MCF 10A (cell line): ENCODE results near the gene CEP128. TPM values are rescaled to one million over a fixed set of nuclear protein-coding genes. Genes with fewer than 3 reads are reported as not detected.

ENCODE experiments used
- BruUV-seq: library from RNA; stranded (reverse); fragments of 400-500 nt; replicated peaks from 2 replicates; lab custom pipeline; 2021; lab: Mats Ljungman, UMichigan
- CTCF ChIA-PET: fragments of 300-600 bp; sonication (Branson Sonifier 250); formaldehyde crosslinking; extraction: SDS; loops from one replicate; lab custom pipeline; 2021; ENCODE audit warnings: antibody characterized with exemption, inconsistent platforms; lab: Yijun Ruan, JAX
- POLR2A ChIA-PET: fragments of 300-600, 350-650 bp; sonication (Branson Sonifier 250); formaldehyde crosslinking; extraction: SDS; loops from one replicate; lab custom pipeline; 2020; ENCODE audit warnings: antibody characterized with exemption, inconsistent platforms; lab: Yijun Ruan, JAX
- DNase-seq: peaks from one replicate; pipeline ENCODE4 v3.0.0-alpha.2; 2018; ENCODE audit not compliant: unreplicated experiment
- H3K27ac Mint-ChIP-seq: one replicate; pipeline ENCODE4 v1.8.0; 2022; ENCODE audit warnings: mild to moderate bottlenecking, low read depth, mixed read lengths; ENCODE audit not compliant: unreplicated experiment
- H3K27me3 Mint-ChIP-seq: one replicate; pipeline ENCODE4 v1.8.0; 2022; ENCODE audit warnings: mixed read lengths; ENCODE audit not compliant: insufficient read depth, unreplicated experiment
- H3K36me3 Mint-ChIP-seq: one replicate; pipeline ENCODE4 v1.8.0; 2022; ENCODE audit warnings: mild to moderate bottlenecking, moderate library complexity, mixed read lengths; ENCODE audit not compliant: insufficient read depth, unreplicated experiment
- H3K4me1 Mint-ChIP-seq: one replicate; pipeline ENCODE4 v1.8.0; 2022; ENCODE audit warnings: mixed read lengths; ENCODE audit not compliant: insufficient read depth, unreplicated experiment
- H3K4me3 Mint-ChIP-seq: one replicate; pipeline ENCODE4 v1.8.0; 2022; ENCODE audit warnings: mild to moderate bottlenecking, moderate library complexity, mixed read lengths; ENCODE audit not compliant: unreplicated experiment
- H3K9me3 Mint-ChIP-seq: one replicate; pipeline ENCODE4 v1.8.0; 2022; ENCODE audit warnings: mixed read lengths; ENCODE audit not compliant: unreplicated experiment
- intact Hi-C: fragments of 100-400 bp; cut with micrococcal nuclease; formaldehyde crosslinking; loops from 2 replicates; pipeline ENCODE4 v1.14.1; 2022
- total RNA-seq: library from RNA; stranded (reverse); gene quantifications from 2 replicates; pipeline ENCODE4 v1.2.3, GENCODE V29; 2022
- TF ChIP-seq, protein P1 (sequence below): fragments of 200-600 bp; IDR thresholded peaks from one replicate; pipeline ENCODE4 v1.8.0; 2022; ENCODE audit warnings: antibody characterized with exemption, mild to moderate bottlenecking; ENCODE audit not compliant: unreplicated experiment

CEP128 gene
- total RNA-seq, 1 experiment from 2014 or later: 12.5 TPM

DNA sequence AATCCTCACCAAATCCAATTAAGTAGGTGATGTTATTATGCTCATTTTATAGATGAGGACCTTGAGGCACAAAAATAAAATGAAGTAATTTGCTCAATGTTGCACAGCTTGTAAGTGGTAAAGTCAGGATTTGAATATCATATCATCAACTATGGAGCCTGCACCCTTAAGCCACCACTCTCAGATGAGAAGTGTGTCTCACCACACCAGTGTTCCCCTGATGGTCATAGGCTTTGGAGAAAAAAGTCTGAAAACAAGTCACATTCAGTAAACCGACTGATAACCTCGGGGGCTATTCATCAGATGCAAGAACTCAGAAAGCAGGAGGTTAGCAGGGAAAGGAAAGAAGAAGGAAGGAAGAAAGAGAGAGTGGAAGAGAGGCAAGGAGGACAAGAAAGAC is 16.7 kb upstream of the CEP128 start:
- Mint-ChIP-seq H3K27ac (no peak overlapping the region), H3K27me3 (peaks cover 44% of the 10 kb centered on the region), H3K9me3 (no peaks in the 10 kb centered on the region), H3K36me3 (no peaks in the 10 kb centered on the region), H3K4me3 (no peak overlapping the region), H3K4me1 (no peaks in the 10 kb centered on the region)
- ChIA-PET POLR2A (no interaction called here), CTCF (interaction anchor here (0.6 to 9.6 kb wide), 6 partner anchors 14 to 1998 kb away, joined by 3 to 140 read pairs (median 4); no protein-coding TSS in a partner anchor)
- TF ChIP-seq, protein P1, sequence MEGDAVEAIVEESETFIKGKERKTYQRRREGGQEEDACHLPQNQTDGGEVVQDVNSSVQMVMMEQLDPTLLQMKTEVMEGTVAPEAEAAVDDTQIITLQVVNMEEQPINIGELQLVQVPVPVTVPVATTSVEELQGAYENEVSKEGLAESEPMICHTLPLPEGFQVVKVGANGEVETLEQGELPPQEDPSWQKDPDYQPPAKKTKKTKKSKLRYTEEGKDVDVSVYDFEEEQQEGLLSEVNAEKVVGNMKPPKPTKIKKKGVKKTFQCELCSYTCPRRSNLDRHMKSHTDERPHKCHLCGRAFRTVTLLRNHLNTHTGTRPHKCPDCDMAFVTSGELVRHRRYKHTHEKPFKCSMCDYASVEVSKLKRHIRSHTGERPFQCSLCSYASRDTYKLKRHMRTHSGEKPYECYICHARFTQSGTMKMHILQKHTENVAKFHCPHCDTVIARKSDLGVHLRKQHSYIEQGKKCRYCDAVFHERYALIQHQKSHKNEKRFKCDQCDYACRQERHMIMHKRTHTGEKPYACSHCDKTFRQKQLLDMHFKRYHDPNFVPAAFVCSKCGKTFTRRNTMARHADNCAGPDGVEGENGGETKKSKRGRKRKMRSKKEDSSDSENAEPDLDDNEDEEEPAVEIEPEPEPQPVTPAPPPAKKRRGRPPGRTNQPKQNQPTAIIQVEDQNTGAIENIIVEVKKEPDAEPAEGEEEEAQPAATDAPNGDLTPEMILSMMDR: no peak
- no peak for DNase-seq
- intact Hi-C loops: no loop called here
- BruUV-seq: no TSS peak

DNA sequence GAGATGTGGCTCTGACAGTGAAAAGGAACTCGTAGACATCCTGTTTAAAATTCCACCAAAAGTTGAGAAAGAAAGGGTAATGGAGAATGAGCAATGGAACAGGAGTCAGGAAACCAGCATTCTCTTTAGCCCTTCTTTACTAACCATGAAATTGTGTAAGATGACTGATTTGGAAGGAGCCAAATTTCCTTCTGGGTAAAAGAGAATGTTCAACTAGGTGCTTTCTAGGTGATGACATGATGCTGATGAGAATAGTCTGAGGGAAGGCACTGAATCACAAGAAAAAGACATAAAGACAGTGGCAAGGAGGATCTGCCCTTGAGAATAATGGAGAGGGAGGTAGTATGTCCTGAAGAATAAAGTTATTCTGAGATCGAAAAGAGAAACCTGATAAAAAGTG is 16.1 kb upstream of the CEP128 start:
- Mint-ChIP-seq H3K27ac (no peak overlapping the region), H3K27me3 (peaks cover 48% of the 10 kb centered on the region), H3K4me3 (no peak overlapping the region), H3K4me1 (no peaks in the 10 kb centered on the region), H3K36me3 (no peaks in the 10 kb centered on the region), H3K9me3 (no peaks in the 10 kb centered on the region)
- no peak for DNase-seq
- TF ChIP-seq, protein P1: no peak
- CTCF ChIA-PET: interaction anchor here (0.6 to 9.6 kb wide), 5 partner anchors 15 to 507 kb away, joined by 3 to 140 read pairs (median 4); no protein-coding TSS in a partner anchor
- no TSS peak for BruUV-seq
- POLR2A ChIA-PET: no interaction called here
- intact Hi-C loops: no loop called here

DNA sequence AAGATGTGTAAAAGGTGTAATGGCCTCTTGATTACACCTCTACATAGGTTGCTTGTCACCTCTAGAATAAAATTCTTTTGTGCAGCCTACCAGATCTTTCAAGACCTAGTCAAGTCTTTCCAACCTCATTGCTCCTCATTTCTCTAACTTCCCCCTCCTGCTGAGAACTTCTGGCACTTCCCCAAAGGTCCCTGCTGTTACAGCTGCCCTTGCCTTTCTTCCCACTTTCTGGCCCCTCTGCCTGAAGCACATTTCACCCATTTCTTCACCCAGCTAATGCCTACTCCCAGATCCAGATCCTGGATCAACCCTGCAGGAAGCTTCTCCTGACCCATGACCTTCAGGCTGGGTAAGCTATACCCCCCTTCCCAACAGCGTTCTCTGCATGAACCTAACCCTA is 15.4 kb upstream of the CEP128 start:
- BruUV-seq: no TSS peak
- ChIA-PET POLR2A (no interaction called here), CTCF (interaction anchor here (0.6 to 9.6 kb wide), 8 partner anchors 15 to 542 kb away, joined by 3 to 140 read pairs (median 3); no protein-coding TSS in a partner anchor)
- H3K4me1 Mint-ChIP-seq: no peaks in the 10 kb centered on the region
- DNase-seq: no peak
- peaks cover 55% of the 10 kb centered on the region for H3K27me3 Mint-ChIP-seq
- no peak overlapping the region for H3K4me3 Mint-ChIP-seq
- intact Hi-C loops: no loop called here
- TF ChIP-seq, protein P1: no peak
- no peaks in the 10 kb centered on the region for H3K9me3 Mint-ChIP-seq
- no peaks in the 10 kb centered on the region for H3K36me3 Mint-ChIP-seq
- H3K27ac Mint-ChIP-seq: no peak overlapping the region

DNA sequence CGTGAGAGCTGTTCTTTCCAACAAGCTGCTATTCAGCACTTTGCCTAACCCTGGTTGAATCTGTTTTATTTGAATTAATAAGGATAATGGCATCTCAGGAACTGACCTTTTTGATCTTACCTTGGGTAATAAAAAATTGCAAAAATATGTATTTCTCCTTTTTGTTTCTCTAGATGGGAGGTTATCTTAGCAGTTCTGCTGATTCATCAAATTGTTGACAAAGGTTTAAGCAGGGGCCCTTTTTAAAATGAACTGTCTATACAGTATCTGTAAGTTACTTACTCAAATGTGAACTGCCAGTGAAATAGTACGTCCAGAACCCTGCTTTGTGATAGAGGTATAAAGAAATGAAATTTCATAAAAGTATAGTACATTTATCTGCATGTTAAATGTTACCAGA is 14.6 kb upstream of the CEP128 start:
- H3K4me1 Mint-ChIP-seq: no peaks in the 10 kb centered on the region
- H3K27me3 Mint-ChIP-seq: peaks cover 63% of the 10 kb centered on the region
- intact Hi-C loops: no loop called here
- no peak overlapping the region for H3K27ac Mint-ChIP-seq
- TF ChIP-seq, protein P1: no peak
- no peak overlapping the region for H3K4me3 Mint-ChIP-seq
- DNase-seq: no peak
- BruUV-seq: no TSS peak
- CTCF ChIA-PET: interaction anchor here (0.8 to 9.6 kb wide), 12 partner anchors 8 to 508 kb away, joined by 3 to 140 read pairs (median 4); no protein-coding TSS in a partner anchor
- POLR2A ChIA-PET: no interaction called here
- H3K36me3 Mint-ChIP-seq: no peaks in the 10 kb centered on the region
- no peaks in the 10 kb centered on the region for H3K9me3 Mint-ChIP-seq
